RWPE1 (cell line): ENCODE data around the gene PCGF3.

Source experiments
- CTCF ChIA-PET: fragments of 350-600 bp; sonication (Branson Sonifier 250); formaldehyde crosslinking; extraction: SDS; loops from one replicate; lab custom pipeline; 2021; lab: Yijun Ruan, JAX
- POLR2A ChIA-PET: fragments of 400-600 bp; formaldehyde crosslinking; extraction: SDS; loops from one replicate; lab custom pipeline; 2020; ENCODE audit warnings: antibody characterized with exemption; ENCODE audit not compliant: low non-redundant PET; lab: Yijun Ruan, JAX
- DNase-seq: peaks from one replicate; pipeline ENCODE4 v3.0.0; 2012; ENCODE audit warnings: low spot score
- H3K27ac ChIP-seq: fragments of 450-650 bp; 2 replicates; pipeline ENCODE4 v1.5.1; 2017
- CTCF ChIP-seq: fragments of 450-650 bp; conservative IDR thresholded peaks from 2 replicates; pipeline ENCODE4 v1.5.1; 2017; ENCODE audit warnings: low read depth, mild to moderate bottlenecking

Gene PCGF3

GRCh38 chr4:743463-744211 is 38.0 kb downstream of the PCGF3 start:
- TF ChIP-seq CTCF = no peak
- ChIA-PET CTCF (no interaction called here), POLR2A (no interaction called here)
- peak overlapping the region; percentile 55 for H3K27ac ChIP-seq
- DNase-seq = no peak

GRCh38 chr4:744212-744841 is 38.7 kb downstream of the PCGF3 start:
- peak overlapping the region; percentile 55 for H3K27ac ChIP-seq
- ChIA-PET CTCF (no interaction called here), POLR2A (no interaction called here)
- DNase-seq = no peak
- no peak for TF ChIP-seq CTCF

GRCh38 chr4:747546-748170 is 42.0 kb downstream of the PCGF3 start:
- no peak for TF ChIP-seq CTCF
- peak overlapping the region; percentile 84; the same call in 1 of the 2 replicates for H3K27ac ChIP-seq
- POLR2A ChIA-PET = no interaction called here
- DNase-seq = no peak
- CTCF ChIA-PET = no interaction called here

- ChIA-PET CTCF (no interaction called here), POLR2A (no interaction called here)
- peak overlapping the region; percentile 84 for H3K27ac ChIP-seq
- no peak for TF ChIP-seq CTCF
- no peak for DNase-seq
These were observed 42.8 kb downstream of the PCGF3 start for GRCh38 chr4:748461-748860.

- ChIA-PET POLR2A (no interaction called here), CTCF (no interaction called here)
- DNase-seq = no peak
- H3K27ac ChIP-seq = peak overlapping the region; percentile 84
- no peak for TF ChIP-seq CTCF
These were observed 44.4 kb downstream of the PCGF3 start for GRCh38 chr4:749698-750666.

GRCh38 chr4:751676-752075 is 46.0 kb downstream of the PCGF3 start:
- TF ChIP-seq CTCF = no peak
- ChIA-PET POLR2A (no interaction called here), CTCF (no interaction called here)
- no peak overlapping the region for H3K27ac ChIP-seq
- no peak for DNase-seq
